Body of pancreas (tissue), 4 donors: ENCODE data around the gene ARSG. TPM values are rescaled to one million over a fixed set of nuclear protein-coding genes. Genes with fewer than 3 reads are reported as not detected.

Experiments used
- ATAC-seq: fragments of 150-250 bp; one replicate; pipeline ENCODE4 v1.9.1; 2016
- DNase-seq, 4 donors: peaks; one replicate each; pipeline ENCODE4 v3.0.0-alpha.2; 2019
- H3K27ac ChIP-seq, 4 donors: fragments of 200-600 bp; sonication (generic); 1 replicate in 3 of 4; 2 replicates in 1 of 4; pipeline versions ENCODE4 v1.5.1 to v1.6.1; 2016 to 2019; ENCODE audit warnings: mild to moderate bottlenecking in 1 of 4, mixed read lengths in 1 of 4, moderate library complexity in 1 of 4
- H3K27me3 ChIP-seq, 2 donors: fragments of 200-600 bp; sonication (generic); one replicate each; pipeline ENCODE4 v1.6.0; 2016; ENCODE audit warnings: mild to moderate bottlenecking in 1 of 2
- H3K36me3 ChIP-seq, 2 donors: fragments of 200-600 bp; sonication (generic); replicated peaks in 1 of 2; 2 replicates each; pipeline ENCODE4 v1.5.1; 2016; ENCODE audit warnings: low read depth in 2 of 2; ENCODE audit not compliant: insufficient read depth in 1 of 2
- H3K4me1 ChIP-seq: fragments of 200-600 bp; sonication (generic); one replicate; pipeline ENCODE4 v1.6.0; 2016
- H3K4me3 ChIP-seq, 2 donors: fragments of 200-600 bp; sonication (generic); 1 replicate in 1 of 2; 2 replicates in 1 of 2; pipeline ENCODE4 v1.5.1; 2016 to 2019
- H3K9me3 ChIP-seq, 3 donors: fragments of 200-600 bp; sonication (generic); 1 replicate in 2 of 3; 2 replicates in 1 of 3; pipeline ENCODE4 v1.5.1; 2016
- POLR2A ChIP-seq, 3 donors: fragments of 450-650 bp; IDR thresholded peaks; one replicate each; pipeline ENCODE4 v1.6.1; 2016; ENCODE audit warnings: antibody characterized with exemption in 3 of 3, mild to moderate bottlenecking in 2 of 3
- WGBS, 2 donors: methylation state at CpG; one replicate each; pipeline ENCODE4 v1.1.5; 2017; 5-methylcytosine and 5-hydroxymethylcytosine counted together
- intact Hi-C: fragments of 100-400 bp; cut with DNase I; formaldehyde crosslinking; loops from one replicate; pipeline ENCODE4 v1.15.1; 2023
- total RNA-seq, 2 donors: library from RNA; depleted of rRNA; stranded (reverse); fragments of >200 nt; gene quantifications; one replicate each; pipeline ENCODE4 v1.1.0, GENCODE V29; 2016
- TF ChIP-seq, protein P1 (sequence below), 7 experiments: fragments of 450-650 bp in 4 of 7; fragments of 200-600 bp in 3 of 7; sonication (generic) in 3 of 7; IDR thresholded peaks; one replicate each; pipeline ENCODE4 v1.5.1; 2016 to 2019; ENCODE audit warnings: antibody characterized with exemption in 7 of 7

Gene ARSG
- total RNA-seq, 2 donors from 2014 or later, result 0.52 to 1.6 TPM

GRCh38 chr17:68289936-68290267 is 1.4 kb upstream of the ARSG start:
- Histone ChIP-seq H3K9me3 (no peaks in the 10 kb centered on the region), H3K4me3 (no peak overlapping the region), H3K4me1 (peaks cover 23% of the 10 kb centered on the region), H3K27ac (peak overlapping the region in 1 of 4 donors; percentile 81), H3K36me3 (no peaks in the 10 kb centered on the region), H3K27me3 (peaks cover 0 to 15% of the 10 kb centered on the region in 2 donors)
- no peak for DNase-seq
- TF ChIP-seq, protein P1, sequence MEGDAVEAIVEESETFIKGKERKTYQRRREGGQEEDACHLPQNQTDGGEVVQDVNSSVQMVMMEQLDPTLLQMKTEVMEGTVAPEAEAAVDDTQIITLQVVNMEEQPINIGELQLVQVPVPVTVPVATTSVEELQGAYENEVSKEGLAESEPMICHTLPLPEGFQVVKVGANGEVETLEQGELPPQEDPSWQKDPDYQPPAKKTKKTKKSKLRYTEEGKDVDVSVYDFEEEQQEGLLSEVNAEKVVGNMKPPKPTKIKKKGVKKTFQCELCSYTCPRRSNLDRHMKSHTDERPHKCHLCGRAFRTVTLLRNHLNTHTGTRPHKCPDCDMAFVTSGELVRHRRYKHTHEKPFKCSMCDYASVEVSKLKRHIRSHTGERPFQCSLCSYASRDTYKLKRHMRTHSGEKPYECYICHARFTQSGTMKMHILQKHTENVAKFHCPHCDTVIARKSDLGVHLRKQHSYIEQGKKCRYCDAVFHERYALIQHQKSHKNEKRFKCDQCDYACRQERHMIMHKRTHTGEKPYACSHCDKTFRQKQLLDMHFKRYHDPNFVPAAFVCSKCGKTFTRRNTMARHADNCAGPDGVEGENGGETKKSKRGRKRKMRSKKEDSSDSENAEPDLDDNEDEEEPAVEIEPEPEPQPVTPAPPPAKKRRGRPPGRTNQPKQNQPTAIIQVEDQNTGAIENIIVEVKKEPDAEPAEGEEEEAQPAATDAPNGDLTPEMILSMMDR (IDR thresholded peaks at IDR 0.05), result no peak
- TF ChIP-seq POLR2A (IDR thresholded peaks at IDR 0.05), result no peak
- 17 to 32% methylated on average over 9 of the region's 9 CpGs for WGBS, 2 donors
- intact Hi-C loops, result no loop called here
- no peak for ATAC-seq

GRCh38 chr17:68290268-68290954 is 884 bp upstream of the ARSG start:
- Histone ChIP-seq H3K4me1 (peaks cover 23% of the 10 kb centered on the region), H3K27ac (peak overlapping the region in 1 of 4 donors; percentile 81), H3K4me3 (no peak overlapping the region), H3K36me3 (no peaks in the 10 kb centered on the region), H3K27me3 (peaks cover 0 to 15% of the 10 kb centered on the region in 2 donors), H3K9me3 (no peaks in the 10 kb centered on the region)
- ATAC-seq (no peak), DNase-seq (peak in 2 of 4 donors; percentile 16 to 23)
- WGBS, 2 donors, result 3 to 5% methylated on average over 16 to 50 of the region's 50 CpGs
- TF ChIP-seq, protein P1 (IDR thresholded peaks at IDR 0.05), result no peak
- no peak for TF ChIP-seq POLR2A (IDR thresholded peaks at IDR 0.05)
- intact Hi-C loops, result no loop called here

DNA sequence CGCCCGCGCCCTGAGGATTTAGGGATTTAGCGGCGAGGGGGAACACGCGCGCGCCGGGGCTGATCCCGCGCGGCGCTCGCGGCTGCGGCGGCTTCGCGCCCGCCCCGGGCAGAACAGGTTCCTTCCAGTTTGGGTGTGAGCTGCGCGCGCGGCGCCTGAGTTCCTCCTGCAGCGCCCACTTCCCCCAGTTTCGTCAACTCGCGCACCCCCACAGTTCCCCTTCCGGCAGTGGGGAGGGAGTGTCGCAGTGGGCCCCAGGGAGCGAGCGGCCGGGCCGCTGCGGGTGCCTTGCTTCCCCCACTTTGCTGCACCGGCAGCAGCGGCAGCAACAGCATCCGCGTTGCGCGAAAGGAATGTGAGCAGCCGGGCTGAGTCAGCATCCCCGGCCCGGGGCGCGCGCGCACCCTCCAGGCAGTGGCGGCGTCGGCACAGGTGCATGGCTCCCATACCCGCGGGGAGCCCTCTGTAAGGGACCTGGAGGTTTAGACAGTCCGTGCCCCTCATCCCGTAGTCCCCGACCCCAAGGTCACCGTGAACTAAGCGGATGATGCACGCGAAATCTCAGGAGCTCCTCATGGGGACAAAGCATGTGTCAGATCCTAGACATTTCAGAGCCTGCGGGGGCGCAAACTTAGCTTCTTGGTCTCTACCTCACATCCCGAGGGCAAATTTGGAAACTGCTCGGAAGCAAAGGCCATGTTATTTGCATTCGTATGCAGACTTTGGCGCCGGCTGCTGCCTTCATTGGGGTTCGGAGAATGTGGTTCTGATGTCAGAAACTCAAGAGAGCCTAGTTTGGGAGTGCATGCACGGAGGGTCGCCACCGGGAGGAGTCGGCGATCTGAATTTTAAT is 767 bp downstream of the ARSG start:
- Histone ChIP-seq H3K27me3 (peaks cover 0 to 15% of the 10 kb centered on the region in 2 donors), H3K27ac (peak overlapping the region in 1 of 4 donors; percentile 81), H3K4me3 (peak overlapping the region; percentile 38 to 40), H3K36me3 (no peaks in the 10 kb centered on the region), H3K4me1 (peaks cover 23% of the 10 kb centered on the region), H3K9me3 (no peaks in the 10 kb centered on the region)
- intact Hi-C loops, result no loop called here
- TF ChIP-seq POLR2A (IDR thresholded peaks at IDR 0.05), result peak in 2 of 3 donors; percentile 42 to 69
- TF ChIP-seq, protein P1 (IDR thresholded peaks at IDR 0.05), result no peak
- WGBS, 2 donors, result 1 to 3% methylated on average over 7 to 45 of the region's 76 CpGs
- DNase-seq (peak; percentile 54 to 81 (median 64)), ATAC-seq (peak; percentile 69)

DNA sequence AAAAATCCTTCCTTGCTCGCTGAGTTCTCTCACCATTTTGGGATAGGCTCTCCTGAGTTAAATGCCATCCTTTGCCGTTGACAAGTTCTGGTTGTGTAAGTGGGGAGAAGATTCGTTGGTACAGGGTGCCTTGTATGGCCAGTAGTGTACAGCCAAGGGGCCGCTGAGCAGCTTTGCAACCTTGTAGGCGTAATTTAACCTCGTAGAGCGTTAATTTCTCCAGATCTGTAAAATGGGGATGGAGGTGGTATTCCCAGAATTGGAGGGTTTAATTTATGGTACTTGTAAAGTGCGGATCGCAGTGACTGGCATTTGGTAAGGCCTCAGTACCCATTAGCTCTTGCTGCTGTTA is 1.4 kb downstream of the ARSG start:
- TF ChIP-seq, protein P1 (IDR thresholded peaks at IDR 0.05), result no peak
- no peak for TF ChIP-seq POLR2A (IDR thresholded peaks at IDR 0.05)
- no peak for DNase-seq
- ATAC-seq, result no peak
- Histone ChIP-seq H3K27me3 (peaks cover 0 to 15% of the 10 kb centered on the region in 2 donors), H3K4me1 (peaks cover 23% of the 10 kb centered on the region), H3K27ac (peak overlapping the region in 1 of 4 donors; percentile 81), H3K36me3 (no peaks in the 10 kb centered on the region), H3K9me3 (no peaks in the 10 kb centered on the region), H3K4me3 (no peak overlapping the region)
- WGBS, 2 donors, result 45 to 48% methylated on average over 9 of the region's 9 CpGs
- intact Hi-C loops, result no loop called here
